Right lobe of liver (tissue), 6 donors: ENCODE results near the gene MYL5. TPM values are rescaled to one million over a fixed set of nuclear protein-coding genes. Genes with fewer than 3 reads are reported as not detected.
A peak's percentile ranks its signal among the peaks of the same experiment; 100 is the strongest.
"Not testable (repeated sequence)": the region's sequence is repeated elsewhere in the genome, so short reads cannot be mapped to it uniquely, and the experiment has no call there.

ENCODE experiments used
- ATAC-seq, 4 donors: fragments of 200-7000 bp; cut with Tn5 transposase; one replicate each; pipeline ENCODE4 v1.9.1; 2020; ENCODE audit warnings: mild to moderate bottlenecking in 4 of 4, moderate library complexity in 4 of 4
- DNase-seq, 3 donors: peaks; one replicate each; pipeline ENCODE4 v3.0.0-alpha.2; 2020
- H3K27ac ChIP-seq, 3 donors: fragments of 200-600 bp; one replicate each; pipeline ENCODE4 v1.8.0; 2022
- H3K27me3 ChIP-seq, 2 donors: fragments of 200-600 bp; one replicate each; pipeline ENCODE4 v1.8.0; 2022
- H3K36me3 ChIP-seq, 4 donors: fragments of 200-600 bp; sonication (generic) in 1 of 4; one replicate each; pipeline versions ENCODE4 v1.5.1 to v1.8.0; 2017 to 2022; ENCODE audit warnings: control low read depth in 1 of 4
- H3K4me1 ChIP-seq, 4 donors: fragments of 200-600 bp; sonication (generic) in 1 of 4; one replicate each; pipeline versions ENCODE4 v1.5.1 to v1.8.0; 2017 to 2022; ENCODE audit warnings: control low read depth in 1 of 4
- H3K4me3 ChIP-seq, 3 donors: fragments of 200-600 bp; one replicate each; pipeline ENCODE4 v1.8.0; 2022
- H3K9me3 ChIP-seq, 4 donors: fragments of 200-600 bp; sonication (generic) in 1 of 4; one replicate each; pipeline versions ENCODE4 v1.5.1 to v1.8.0; 2017 to 2022; ENCODE audit warnings: control low read depth in 1 of 4
- CTCF ChIP-seq, 4 donors: fragments of 200-600 bp in 3 of 4; fragments of 450-650 bp in 1 of 4; IDR thresholded peaks; one replicate each; pipeline versions ENCODE4 v1.5.1 to v1.8.0; 2016 to 2022; ENCODE audit warnings: antibody characterized with exemption in 4 of 4, mild to moderate bottlenecking in 2 of 4
- POLR2A ChIP-seq: fragments of 450-650 bp; IDR thresholded peaks from one replicate; pipeline ENCODE4 v1.6.1; 2017; ENCODE audit warnings: antibody characterized with exemption, mild to moderate bottlenecking
- WGBS: methylation state at CpG from one replicate; pipeline ENCODE4 v1.1.6; 2018; ENCODE audit warnings: low coverage, low lambda C conversion rate; ENCODE audit not compliant: insufficient coverage; ENCODE audit errors: missing lambda C conversion rate; 5-methylcytosine and 5-hydroxymethylcytosine counted together
- intact Hi-C, 2 donors: fragments of 100-400 bp; cut with DNase I; formaldehyde crosslinking; loops; one replicate each; pipeline versions ENCODE4 v1.11.2 to v1.14.1; 2022
- total RNA-seq, 6 experiments: library from RNA; depleted of rRNA in 2 of 6; stranded (reverse); fragments of >200 nt in 2 of 6; fragmentation: NEBNext Ultra II Directional in 3 of 6; extraction: Animal tissue kit (Norgen Biotek cat#: 25700) in 3 of 6; gene quantifications; one replicate each; pipeline versions ENCODE4 v1.1.0 to v1.2.4, GENCODE V29; 2016 to 2023
- donor health status: DM: no; HTN: yes; CAD: no.
- donor health status: DM: no; HTN: no; CAD: no.
- donor health status: DM: no; HTN: no; CAD: no.
- donor health status: DM: no; HTN: yes; CAD: no.
- donor health status: DM: no; HTN: yes; CAD: no.

Gene MYL5
- total RNA-seq, 6 experiments from 2014 or later: 6.9 to 9.2 (median 8.4) TPM

- H3K9me3 ChIP-seq: no peaks in the 10 kb centered on the region
- 40% methylated on average over 1 of the region's 22 CpGs for WGBS
- intact Hi-C loops: no loop called here
These were observed 7.9 kb upstream of the MYL5 start for GRCh38 chr4:666436-666810.

GRCh38 chr4:666822-667544 is 7.4 kb upstream of the MYL5 start:
- H3K27ac ChIP-seq: no peak overlapping the region
- 75% methylated on average over 2 of the region's 28 CpGs for WGBS
- peak in 2 of 3 donors; percentile 17 to 40 for DNase-seq
- ATAC-seq: no peak
- TF ChIP-seq POLR2A: no peak
- no peak for TF ChIP-seq CTCF (IDR thresholded peaks at IDR 0.05)
- H3K9me3 ChIP-seq: no peaks in the 10 kb centered on the region
- intact Hi-C loops: no loop called here
- H3K27me3 ChIP-seq: no peaks in the 10 kb centered on the region
- H3K4me1 ChIP-seq: no peaks in the 10 kb centered on the region
- H3K36me3 ChIP-seq: peaks cover 0 to 11% (median 4%) of the 10 kb centered on the region in 4 donors
- no peak overlapping the region for H3K4me3 ChIP-seq

More at GRCh38 chr4:666436-666810, 7.9 kb upstream of the MYL5 start:
- ATAC-seq: peak in 1 of 4 donors; percentile 4
- TF ChIP-seq CTCF (IDR thresholded peaks at IDR 0.05): no peak
- TF ChIP-seq POLR2A: no peak
- Histone ChIP-seq H3K27me3 (no peaks in the 10 kb centered on the region), H3K27ac (no peak overlapping the region), H3K36me3 (peaks cover 0 to 5% (median 2%) of the 10 kb centered on the region in 4 donors), H3K4me3 (no peak overlapping the region), H3K4me1 (no peaks in the 10 kb centered on the region)
- peak in 2 of 3 donors; percentile 18 to 46 for DNase-seq

GRCh38 chr4:667545-667925 is 6.8 kb upstream of the MYL5 start:
- no peaks in the 10 kb centered on the region for H3K4me1 ChIP-seq
- no peaks in the 10 kb centered on the region for H3K9me3 ChIP-seq
- H3K36me3 ChIP-seq: peaks cover 0 to 15% (median 7%) of the 10 kb centered on the region in 4 donors
- no peak overlapping the region for H3K4me3 ChIP-seq
- ATAC-seq: no peak
- intact Hi-C loops: no loop called here
- DNase-seq: peak in 1 of 3 donors; percentile 16
- H3K27me3 ChIP-seq: no peaks in the 10 kb centered on the region
- TF ChIP-seq CTCF (IDR thresholded peaks at IDR 0.05): no peak
- TF ChIP-seq POLR2A: no peak
- 74% methylated on average over 4 of the region's 10 CpGs for WGBS
- no peak overlapping the region for H3K27ac ChIP-seq

GRCh38 chr4:668219-668618 is 6.1 kb upstream of the MYL5 start:
- ATAC-seq, H3K9me3 ChIP-seq, H3K27me3 ChIP-seq, H3K27ac ChIP-seq, H3K4me3 ChIP-seq, H3K4me1 ChIP-seq, intact Hi-C loops, DNase-seq: not testable (repeated sequence)
- WGBS: 86% methylated on average over 4 of the region's 6 CpGs
- peaks cover 0 to 16% (median 7%) of the 10 kb centered on the region in 4 donors for H3K36me3 ChIP-seq

- intact Hi-C loops, DNase-seq, H3K4me3 ChIP-seq, H3K27me3 ChIP-seq, H3K9me3 ChIP-seq, H3K27ac ChIP-seq, ATAC-seq, H3K4me1 ChIP-seq: not testable (repeated sequence)
- H3K36me3 ChIP-seq: peaks cover 0 to 16% (median 7%) of the 10 kb centered on the region in 4 donors
- 86% methylated on average over 7 of the region's 11 CpGs for WGBS
These were observed 4.4 kb upstream of the MYL5 start for GRCh38 chr4:669806-670559.
